DMS53 treated with DMSO at 0.1 percent for 48 hours (cell line): ENCODE results near the gene MED9.
"Not testable (repeated sequence)": the region's sequence is repeated elsewhere in the genome, so short reads cannot be mapped to it uniquely, and the experiment has no call there.

Experiments used
- DNase-seq: peaks from one replicate; lab custom pipeline; 2025; ENCODE audit not compliant: unreplicated experiment; lab: John Stamatoyannopoulos, UW

MED9 gene

GRCh38 chr17:17476865-17477467 lies at the start of gene MED9:
MED9 (plus strand) TSS chr17:17477000; CDS start chr17:17477042, 42 bp downstream.
- DNase-seq, result peak; percentile 52

- DNase-seq, result no peak
These were observed 47.6 kb upstream of the MED9 start for GRCh38 chr17:17429222-17429621.

GRCh38 chr17:17430924-17431323 lies 45.9 kb upstream of the MED9 start:
- not testable (repeated sequence) for DNase-seq

- no peak for DNase-seq
These were observed 45.2 kb upstream of the MED9 start for GRCh38 chr17:17431605-17432004.

- no peak for DNase-seq
These were observed 43.6 kb upstream of the MED9 start for GRCh38 chr17:17433000-17433703.

- no peak for DNase-seq
These were observed 42.3 kb upstream of the MED9 start for GRCh38 chr17:17434477-17434876.

- DNase-seq, result no peak
These were observed 41.5 kb upstream of the MED9 start for GRCh38 chr17:17435323-17435722.

- no peak for DNase-seq
These were observed 39.3 kb upstream of the MED9 start for GRCh38 chr17:17437461-17437860.

GRCh38 chr17:17437893-17438292 lies 38.9 kb upstream of the MED9 start:
- no peak for DNase-seq

- DNase-seq, result peak; percentile 36
These were observed 36.6 kb upstream of the MED9 start for GRCh38 chr17:17440010-17440843.

GRCh38 chr17:17440938-17441675 lies 35.7 kb upstream of the MED9 start:
- DNase-seq, result no peak

GRCh38 chr17:17443173-17443572 lies 33.6 kb upstream of the MED9 start:
- no peak for DNase-seq

- DNase-seq, result no peak
These were observed 31.4 kb upstream of the MED9 start for GRCh38 chr17:17445296-17445924.

- DNase-seq, result peak; percentile 71
These were observed 30.7 kb upstream of the MED9 start for GRCh38 chr17:17445925-17446665.

GRCh38 chr17:17446666-17447155 lies 30.1 kb upstream of the MED9 start:
- peak; percentile 30 for DNase-seq

GRCh38 chr17:17447264-17447663 lies 29.5 kb upstream of the MED9 start:
- DNase-seq, result no peak

- no peak for DNase-seq
These were observed 28.7 kb upstream of the MED9 start for GRCh38 chr17:17448076-17448475.

GRCh38 chr17:17448723-17449122 lies 28.1 kb upstream of the MED9 start:
- DNase-seq, result no peak

GRCh38 chr17:17453088-17453487 lies 23.7 kb upstream of the MED9 start:
- no peak for DNase-seq

- no peak for DNase-seq
These were observed 22.5 kb upstream of the MED9 start for GRCh38 chr17:17454276-17454675.
